Upper lobe of left lung (tissue), 6 donors: Measurements from ENCODE around the gene TMX2. TPM values are rescaled to one million over a fixed set of nuclear protein-coding genes. Genes with fewer than 3 reads are reported as not detected.

ENCODE experiments used
- ATAC-seq, 2 donors: fragments of 200-7000 bp; cut with Tn5 transposase; one replicate each; pipeline ENCODE4 v1.9.1; 2022; ENCODE audit warnings: mild to moderate bottlenecking in 2 of 2, moderate library complexity in 2 of 2; ENCODE audit not compliant: low FRiP score in 2 of 2
- DNase-seq, 2 donors: peaks; one replicate each; pipeline ENCODE4 v3.0.0-alpha.2; 2019 to 2020
- H3K27ac ChIP-seq, 4 donors: fragments of 200-600 bp; sonication (generic); one replicate each; pipeline ENCODE4 v1.5.1; 2016 to 2019
- H3K27me3 ChIP-seq, 4 donors: fragments of 200-600 bp; sonication (generic); one replicate each; pipeline ENCODE4 v1.5.1; 2017 to 2019
- H3K36me3 ChIP-seq, 4 donors: fragments of 200-600 bp; sonication (generic); one replicate each; pipeline ENCODE4 v1.5.1; 2016 to 2019
- H3K4me1 ChIP-seq, 4 donors: fragments of 200-600 bp; sonication (generic); one replicate each; pipeline ENCODE4 v1.5.1; 2018 to 2019
- H3K4me3 ChIP-seq, 4 donors: fragments of 200-600 bp; sonication (generic); one replicate each; pipeline ENCODE4 v1.5.1; 2017 to 2019; ENCODE audit warnings: mild to moderate bottlenecking in 2 of 4, moderate library complexity in 1 of 4
- H3K9me3 ChIP-seq, 4 donors: fragments of 200-600 bp; sonication (generic); one replicate each; pipeline ENCODE4 v1.5.1; 2018 to 2019
- CTCF ChIP-seq, 6 experiments: fragments of 450-650 bp in 4 of 6; fragments of 200-600 bp in 2 of 6; sonication (generic) in 2 of 6; IDR thresholded peaks; one replicate each; pipeline ENCODE4 v1.5.1; 2016 to 2019; ENCODE audit warnings: antibody characterized with exemption in 6 of 6
- EP300 ChIP-seq, 4 donors: sonication (generic); formaldehyde crosslinking; IDR thresholded peaks; one replicate each; pipeline ENCODE4 v1.5.1; 2017; ENCODE audit warnings: antibody characterized with exemption in 4 of 4, control low read depth in 2 of 4
- POLR2A ChIP-seq, 4 donors: fragments of 450-650 bp; IDR thresholded peaks; one replicate each; pipeline ENCODE4 v1.5.1; 2016 to 2017; ENCODE audit warnings: antibody characterized with exemption in 4 of 4, mild to moderate bottlenecking in 2 of 4
- POLR2AphosphoS5 ChIP-seq, 2 donors: sonication (generic); formaldehyde crosslinking; IDR thresholded peaks; one replicate each; pipeline ENCODE4 v1.5.1; 2017; ENCODE audit warnings: antibody characterized with exemption in 2 of 2
- WGBS, 2 donors: methylation state at CpG; one replicate each; pipeline ENCODE4 v1.1.5; 2017 to 2018; 5-methylcytosine and 5-hydroxymethylcytosine counted together
- total RNA-seq, 6 donors: library from RNA; depleted of rRNA in 4 of 6; stranded (reverse); fragments of >200 nt in 4 of 6; gene quantifications; one replicate each; pipeline versions ENCODE4 v1.1.0 to v1.2.1, GENCODE V29; 2016 to 2021
- donor health status: DM: no; HTN: no; CAD: no; lungs with moderate emphysema.
- donor health status: DM: no; HTN: yes; CAD: no; lungs with severe emphysema.

The TMX2 gene
- total RNA-seq, 6 donors from 2014 or later, result 16.2 to 67.3 (median 53.1) TPM

DNA sequence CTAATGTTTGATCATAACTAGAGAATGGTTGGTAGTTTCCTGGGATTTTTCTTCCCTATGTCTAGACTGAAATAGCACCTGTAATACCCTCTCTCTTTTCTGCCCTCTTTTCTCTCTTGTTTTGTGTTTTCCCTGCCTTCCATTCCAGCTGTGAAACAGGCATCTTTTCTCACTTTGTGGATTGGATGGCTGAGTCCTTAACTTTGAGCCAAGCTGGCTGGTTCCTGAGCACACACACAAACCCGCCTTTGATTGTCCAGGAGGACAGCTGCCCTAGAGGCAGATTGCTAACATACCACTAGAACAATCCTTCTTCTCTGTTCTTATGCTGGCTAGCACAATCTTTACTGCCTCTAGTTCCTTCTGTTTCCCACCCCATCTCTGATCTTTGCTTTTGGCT is 66.9 kb downstream of the TMX2 start:
- no peaks in the 10 kb centered on the region for H3K36me3 ChIP-seq
- peak in 1 of 2 donors; percentile 46 for ATAC-seq

DNA sequence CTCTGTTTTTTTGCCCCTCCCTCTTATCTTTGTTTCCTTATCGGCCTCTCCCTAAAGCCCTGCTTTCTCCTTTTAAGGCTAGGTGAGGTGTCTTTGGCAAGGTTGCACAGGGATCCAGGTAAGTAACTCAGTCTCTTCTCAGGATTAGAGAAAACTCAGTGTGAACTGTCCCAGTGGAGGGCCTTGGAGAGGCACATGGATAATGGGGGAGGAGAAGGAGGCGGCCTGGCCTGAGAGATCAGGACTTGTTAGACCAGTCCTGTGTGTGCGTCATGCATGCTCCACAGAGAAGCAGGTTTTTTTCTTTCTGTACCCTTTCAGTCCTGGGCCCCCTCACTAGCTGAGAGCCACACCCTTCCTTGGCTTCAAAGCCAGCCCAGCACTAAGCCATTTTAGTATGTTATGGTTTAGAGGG is 69.1 kb downstream of the TMX2 start:
- H3K4me1 ChIP-seq, result peaks cover 90 to 100% (median 96%) of the 10 kb centered on the region in 4 donors
- no peak overlapping the region for H3K4me3 ChIP-seq
- no peaks in the 10 kb centered on the region for H3K9me3 ChIP-seq
- DNase-seq (peak in 1 of 2 donors; percentile 92), ATAC-seq (peak; percentile 40 to 90)
- H3K27ac ChIP-seq, result peak overlapping the region; percentile 80 to 93 (median 84)
- H3K36me3 ChIP-seq, result no peaks in the 10 kb centered on the region
- 40 to 52% methylated on average over 3 of the region's 3 CpGs for WGBS, 2 donors
- TF ChIP-seq CTCF (IDR thresholded peaks at IDR 0.05), result no peak
- TF ChIP-seq POLR2AphosphoS5 (IDR thresholded peaks at IDR 0.05), result peak; percentile 61 to 62
- peak in 1 of 4 donors; percentile 29 for TF ChIP-seq POLR2A (IDR thresholded peaks at IDR 0.05)
- peak in 2 of 4 donors; percentile 19 to 79 for TF ChIP-seq EP300 (IDR thresholded peaks at IDR 0.05)
- H3K27me3 ChIP-seq, result no peaks in the 10 kb centered on the region

More for the DNA sequence above, 66.9 kb downstream of the TMX2 start:
- Histone ChIP-seq H3K27me3 (no peaks in the 10 kb centered on the region), H3K27ac (peak overlapping the region; percentile 84 to 93 (median 87)), H3K4me3 (peak overlapping the region in 2 of 4 donors; percentile 4 to 26), H3K4me1 (peaks cover 90 to 100% (median 96%) of the 10 kb centered on the region in 4 donors), H3K9me3 (no peaks in the 10 kb centered on the region)
- DNase-seq, result no peak
- TF ChIP-seq EP300 (IDR thresholded peaks at IDR 0.05), result no peak
- TF ChIP-seq POLR2AphosphoS5 (IDR thresholded peaks at IDR 0.05), result peak in 1 of 2 donors; percentile 38
- TF ChIP-seq POLR2A (IDR thresholded peaks at IDR 0.05), result no peak
- TF ChIP-seq CTCF (IDR thresholded peaks at IDR 0.05), result peak in 2 of 6 experiments; percentile 18 to 33
- WGBS, 2 donors, result 35 to 39% methylated on average over 1 of the region's 1 CpG

GRCh38 chr11:57785072-57785471 is 72.7 kb downstream of the TMX2 start:
- Histone ChIP-seq H3K36me3 (no peaks in the 10 kb centered on the region), H3K4me3 (no peak overlapping the region), H3K4me1 (peaks cover 90 to 97% (median 95%) of the 10 kb centered on the region in 4 donors), H3K9me3 (no peaks in the 10 kb centered on the region), H3K27ac (peak overlapping the region in 2 of 4 donors; percentile 85 to 93), H3K27me3 (no peaks in the 10 kb centered on the region)
- WGBS, 2 donors, result 49 to 69% methylated on average over 2 of the region's 2 CpGs
- TF ChIP-seq POLR2AphosphoS5 (IDR thresholded peaks at IDR 0.05) (no peak), CTCF (IDR thresholded peaks at IDR 0.05) (no peak), POLR2A (IDR thresholded peaks at IDR 0.05) (no peak)
- ATAC-seq, result no peak
- no peak for DNase-seq

- Histone ChIP-seq H3K9me3 (no peaks in the 10 kb centered on the region), H3K27ac (peak overlapping the region; percentile 12 to 85 (median 49)), H3K36me3 (peaks cover 0 to 2% (median under 1%) of the 10 kb centered on the region in 4 donors), H3K4me1 (peaks cover 83 to 96% (median 93%) of the 10 kb centered on the region in 4 donors), H3K4me3 (no peak overlapping the region), H3K27me3 (no peaks in the 10 kb centered on the region)
- DNase-seq (no peak), ATAC-seq (no peak)
- TF ChIP-seq POLR2A (IDR thresholded peaks at IDR 0.05), result no peak
- TF ChIP-seq POLR2AphosphoS5 (IDR thresholded peaks at IDR 0.05), result no peak
- TF ChIP-seq EP300 (IDR thresholded peaks at IDR 0.05), result no peak
- TF ChIP-seq CTCF (IDR thresholded peaks at IDR 0.05), result no peak
- 55 to 56% methylated on average over 4 of the region's 4 CpGs for whole genome bisulfite sequencing, 2 donors
Observed at GRCh38 chr11:57786436-57786835, 74.0 kb downstream of the TMX2 start.
